ENCODE measurements around the gene TRAPPC14. TPM values are rescaled to one million over a fixed set of nuclear protein-coding genes. Genes with fewer than 3 reads are reported as not detected.

TRAPPC14 gene
- total and polyA plus RNA-seq, 2 of the 13 experiments (the other 11 are each of a cell fraction or from before 2014, with no cell fraction given), result 4.7 to 9.6 TPM

- TF ChIP-seq, protein P1, sequence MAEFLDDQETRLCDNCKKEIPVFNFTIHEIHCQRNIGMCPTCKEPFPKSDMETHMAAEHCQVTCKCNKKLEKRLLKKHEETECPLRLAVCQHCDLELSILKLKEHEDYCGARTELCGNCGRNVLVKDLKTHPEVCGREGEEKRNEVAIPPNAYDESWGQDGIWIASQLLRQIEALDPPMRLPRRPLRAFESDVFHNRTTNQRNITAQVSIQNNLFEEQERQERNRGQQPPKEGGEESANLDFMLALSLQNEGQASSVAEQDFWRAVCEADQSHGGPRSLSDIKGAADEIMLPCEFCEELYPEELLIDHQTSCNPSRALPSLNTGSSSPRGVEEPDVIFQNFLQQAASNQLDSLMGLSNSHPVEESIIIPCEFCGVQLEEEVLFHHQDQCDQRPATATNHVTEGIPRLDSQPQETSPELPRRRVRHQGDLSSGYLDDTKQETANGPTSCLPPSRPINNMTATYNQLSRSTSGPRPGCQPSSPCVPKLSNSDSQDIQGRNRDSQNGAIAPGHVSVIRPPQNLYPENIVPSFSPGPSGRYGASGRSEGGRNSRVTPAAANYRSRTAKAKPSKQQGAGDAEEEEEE (CRISPR knock-in tag; IDR thresholded peaks at IDR 0.05; ENCODE audit: borderline replicate concordance), result no peak
- 0 out of 2 replicates have a peak, but pooled peaks have one; percentile 10 for TF ChIP-seq ZC3H4 (CRISPR knock-in tag; IDR thresholded peaks at IDR 0.05; ENCODE audit: borderline replicate concordance)
- peak; percentile 77; the same call in 1 of the 2 replicates for TF ChIP-seq SAP130 (CRISPR knock-in tag; IDR thresholded peaks at IDR 0.05; ENCODE audit: low read depth)
- no peak for TF ChIP-seq NR1H2 (CRISPR knock-in tag; IDR thresholded peaks at IDR 0.05; ENCODE audit: borderline replicate concordance, low read depth)
- TF ChIP-seq IKZF4 (CRISPR knock-in tag; IDR thresholded peaks at IDR 0.05; ENCODE audit: borderline replicate concordance, low read depth, not compliant biosample characterization), result peak; percentile 42
- TF ChIP-seq, protein P2, sequence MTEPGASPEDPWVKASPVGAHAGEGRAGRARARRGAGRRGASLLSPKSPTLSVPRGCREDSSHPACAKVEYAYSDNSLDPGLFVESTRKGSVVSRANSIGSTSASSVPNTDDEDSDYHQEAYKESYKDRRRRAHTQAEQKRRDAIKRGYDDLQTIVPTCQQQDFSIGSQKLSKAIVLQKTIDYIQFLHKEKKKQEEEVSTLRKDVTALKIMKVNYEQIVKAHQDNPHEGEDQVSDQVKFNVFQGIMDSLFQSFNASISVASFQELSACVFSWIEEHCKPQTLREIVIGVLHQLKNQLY (CRISPR knock-in tag; IDR thresholded peaks at IDR 0.05), result no peak
- TF ChIP-seq, protein P3, sequence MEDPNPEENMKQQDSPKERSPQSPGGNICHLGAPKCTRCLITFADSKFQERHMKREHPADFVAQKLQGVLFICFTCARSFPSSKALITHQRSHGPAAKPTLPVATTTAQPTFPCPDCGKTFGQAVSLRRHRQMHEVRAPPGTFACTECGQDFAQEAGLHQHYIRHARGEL (CRISPR knock-in tag; IDR thresholded peaks at IDR 0.05), result no peak
- no peak for TF ChIP-seq ZNF282 (IDR thresholded peaks at IDR 0.05; ENCODE audit: partially characterized antibody)
- TF ChIP-seq ZKSCAN1 (IDR thresholded peaks at IDR 0.05; ENCODE audit: low read length), result no peak
- no peak for TF ChIP-seq MLXIP (CRISPR knock-in tag; IDR thresholded peaks at IDR 0.05; ENCODE audit: borderline replicate concordance)
- TF ChIP-seq NKX3-1 (CRISPR knock-in tag; IDR thresholded peaks at IDR 0.05), result peak; percentile 70; the same call in 1 of the 2 replicates
- TF ChIP-seq BORCS8-MEF2B (CRISPR knock-in tag; IDR thresholded peaks at IDR 0.05), result no peak
- peak; percentile 61 for TF ChIP-seq BRD4 (CRISPR knock-in tag; IDR thresholded peaks at IDR 0.05)
- TF ChIP-seq NFIB (CRISPR knock-in tag; IDR thresholded peaks at IDR 0.05; ENCODE audit: borderline replicate concordance), result no peak
- TF ChIP-seq, protein P4, sequence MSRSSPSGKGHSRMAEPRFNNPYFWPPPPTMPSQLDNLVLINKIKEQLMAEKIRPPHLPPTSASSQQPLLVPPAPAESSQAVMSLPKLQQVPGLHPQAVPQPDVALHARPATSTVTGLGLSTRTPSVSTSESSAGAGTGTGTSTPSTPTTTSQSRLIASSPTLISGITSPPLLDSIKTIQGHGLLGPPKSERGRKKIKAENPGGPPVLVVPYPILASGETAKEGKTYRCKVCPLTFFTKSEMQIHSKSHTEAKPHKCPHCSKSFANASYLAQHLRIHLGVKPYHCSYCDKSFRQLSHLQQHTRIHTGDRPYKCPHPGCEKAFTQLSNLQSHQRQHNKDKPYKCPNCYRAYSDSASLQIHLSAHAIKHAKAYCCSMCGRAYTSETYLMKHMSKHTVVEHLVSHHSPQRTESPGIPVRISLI (CRISPR knock-in tag; IDR thresholded peaks at IDR 0.05; ENCODE audit: borderline replicate concordance), result no peak
- 0 out of 2 replicates have a peak, but pooled peaks have one; percentile 27 for TF ChIP-seq TBX3 (IDR thresholded peaks at IDR 0.05; ENCODE audit: borderline replicate concordance)
- TF ChIP-seq, protein P5, sequence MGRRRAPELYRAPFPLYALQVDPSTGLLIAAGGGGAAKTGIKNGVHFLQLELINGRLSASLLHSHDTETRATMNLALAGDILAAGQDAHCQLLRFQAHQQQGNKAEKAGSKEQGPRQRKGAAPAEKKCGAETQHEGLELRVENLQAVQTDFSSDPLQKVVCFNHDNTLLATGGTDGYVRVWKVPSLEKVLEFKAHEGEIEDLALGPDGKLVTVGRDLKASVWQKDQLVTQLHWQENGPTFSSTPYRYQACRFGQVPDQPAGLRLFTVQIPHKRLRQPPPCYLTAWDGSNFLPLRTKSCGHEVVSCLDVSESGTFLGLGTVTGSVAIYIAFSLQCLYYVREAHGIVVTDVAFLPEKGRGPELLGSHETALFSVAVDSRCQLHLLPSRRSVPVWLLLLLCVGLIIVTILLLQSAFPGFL (CRISPR knock-in tag; IDR thresholded peaks at IDR 0.05), result no peak
- no peak for TF ChIP-seq THRA (CRISPR knock-in tag; IDR thresholded peaks at IDR 0.05; ENCODE audit: borderline replicate concordance)
These were observed 31.3 kb downstream of the TRAPPC14 start, which contains the start of gene MBLAC1 (continued) for GRCh38 chr7:100126931-100127865.

Measured in HepG2 (cell line).